IPS-NIHi11 (cell line): Measurements from ENCODE around the gene CCDC201.
"Not testable (repeated sequence)": the region's sequence is repeated elsewhere in the genome, so short reads cannot be mapped to it uniquely, and the experiment has no call there.

Source experiments
- DNase-seq: peaks from one replicate; pipeline ENCODE4 v3.0.0; 2012; ENCODE audit warnings: mixed read lengths, low spot score

The CCDC201 gene

DNA sequence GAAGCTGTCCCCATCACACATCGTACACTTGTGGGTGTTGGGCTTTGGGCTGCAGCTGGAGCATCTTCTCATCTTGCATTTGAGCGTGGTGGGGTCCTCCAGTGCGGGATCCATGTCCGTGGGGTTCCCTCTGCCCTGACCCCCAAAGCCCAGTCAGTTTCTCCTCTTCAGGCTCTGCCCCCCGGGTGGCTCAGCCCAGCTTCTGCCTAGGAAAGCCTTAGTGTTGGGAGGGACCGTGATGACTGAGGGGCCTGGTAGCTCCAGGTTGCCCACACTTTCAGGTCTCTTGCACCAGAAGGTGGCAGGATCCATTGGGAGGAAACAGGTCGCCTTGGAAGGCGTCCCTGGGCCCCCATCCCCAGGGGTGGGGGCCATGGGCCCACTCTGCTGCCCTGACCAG lies 55.9 kb downstream of the CCDC201 start:
- DNase-seq = not testable (repeated sequence)

DNA sequence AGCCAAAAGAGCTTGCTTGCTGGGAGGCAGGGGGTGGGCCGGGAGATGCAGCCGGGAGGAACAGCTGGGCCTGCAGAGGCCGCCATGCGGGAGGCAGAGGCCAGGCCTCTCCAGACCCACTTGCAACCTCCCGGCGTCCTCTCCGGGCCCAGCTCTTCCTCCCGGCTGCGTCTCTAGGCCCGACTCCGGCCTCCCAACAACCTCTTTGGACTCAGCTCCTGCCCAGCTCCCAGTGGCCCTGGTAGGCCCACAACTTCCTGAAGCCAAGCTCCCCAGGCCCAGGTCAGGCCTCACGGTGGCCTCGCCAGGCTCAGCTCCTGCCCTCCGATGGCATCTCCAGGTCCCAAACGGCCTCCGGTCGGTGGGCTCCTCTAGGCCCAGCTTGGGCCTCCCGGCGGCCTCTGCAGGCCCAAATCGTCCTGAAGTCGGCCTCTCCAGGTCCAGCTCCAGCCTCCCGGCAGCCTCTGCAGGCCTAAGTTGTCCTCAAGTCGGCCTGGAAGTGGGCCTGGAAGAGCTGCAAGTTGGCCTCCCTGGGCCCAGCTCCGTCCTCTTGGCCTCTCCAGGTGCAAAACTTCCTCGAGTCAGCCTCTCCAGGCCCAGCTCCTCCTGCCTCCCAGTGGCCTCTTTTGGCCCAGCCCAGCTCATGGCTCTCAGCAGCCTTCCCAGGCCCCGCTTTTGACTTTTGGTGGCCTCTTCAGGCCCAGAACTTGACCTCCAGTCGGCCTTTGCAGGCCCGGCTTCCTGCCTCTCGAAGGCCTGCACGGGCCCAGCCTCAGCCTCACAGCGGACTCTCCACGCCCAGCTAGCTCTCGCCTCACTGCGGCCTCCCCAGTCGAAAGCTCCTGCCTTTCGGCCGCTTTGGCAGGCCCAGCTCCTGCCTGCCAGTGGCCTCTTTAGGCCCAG lies 58.4 kb downstream of the CCDC201 start:
- DNase-seq = not testable (repeated sequence)

DNA sequence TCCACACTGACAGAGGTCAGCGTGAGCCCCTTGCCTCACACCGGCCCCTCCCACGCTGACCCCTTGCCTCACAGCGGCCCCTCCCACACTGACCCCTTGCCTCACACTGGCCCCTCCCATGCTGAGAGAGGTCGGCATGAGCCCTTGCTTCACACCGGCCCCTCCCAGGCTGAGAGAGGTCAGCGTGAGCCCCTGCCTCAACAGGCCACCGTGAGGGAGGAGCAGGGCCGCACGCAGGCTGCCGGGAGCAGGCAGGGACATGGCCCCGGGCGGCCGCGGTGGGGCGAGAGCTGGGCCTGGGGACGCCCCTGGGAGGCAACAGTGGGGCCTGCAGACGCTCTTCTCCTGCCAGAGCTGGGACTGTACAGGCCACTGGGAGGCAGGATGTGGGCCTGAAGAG lies 59.1 kb downstream of the CCDC201 start:
- not testable (repeated sequence) for DNase-seq

DNA sequence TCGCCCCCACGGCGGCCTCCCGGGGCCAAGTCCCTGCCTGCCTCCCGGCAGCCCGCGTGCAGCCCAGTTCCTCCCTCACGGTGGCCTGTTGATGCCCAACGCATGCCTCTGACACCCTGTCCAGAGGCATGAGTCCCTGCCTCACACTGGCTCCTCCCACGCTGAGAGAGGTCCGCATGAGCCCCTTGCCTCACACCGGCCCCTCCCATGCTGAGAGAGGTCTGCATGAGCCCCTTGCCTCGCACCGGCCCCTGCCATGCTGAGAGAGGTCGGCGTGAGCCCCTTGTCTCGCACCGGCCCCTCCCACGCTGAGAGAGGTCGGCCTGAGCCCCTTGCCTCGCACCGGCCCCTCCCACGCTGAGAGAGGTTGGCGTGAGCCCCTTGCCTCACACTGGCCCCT lies 59.9 kb downstream of the CCDC201 start:
- no peak for DNase-seq

DNA sequence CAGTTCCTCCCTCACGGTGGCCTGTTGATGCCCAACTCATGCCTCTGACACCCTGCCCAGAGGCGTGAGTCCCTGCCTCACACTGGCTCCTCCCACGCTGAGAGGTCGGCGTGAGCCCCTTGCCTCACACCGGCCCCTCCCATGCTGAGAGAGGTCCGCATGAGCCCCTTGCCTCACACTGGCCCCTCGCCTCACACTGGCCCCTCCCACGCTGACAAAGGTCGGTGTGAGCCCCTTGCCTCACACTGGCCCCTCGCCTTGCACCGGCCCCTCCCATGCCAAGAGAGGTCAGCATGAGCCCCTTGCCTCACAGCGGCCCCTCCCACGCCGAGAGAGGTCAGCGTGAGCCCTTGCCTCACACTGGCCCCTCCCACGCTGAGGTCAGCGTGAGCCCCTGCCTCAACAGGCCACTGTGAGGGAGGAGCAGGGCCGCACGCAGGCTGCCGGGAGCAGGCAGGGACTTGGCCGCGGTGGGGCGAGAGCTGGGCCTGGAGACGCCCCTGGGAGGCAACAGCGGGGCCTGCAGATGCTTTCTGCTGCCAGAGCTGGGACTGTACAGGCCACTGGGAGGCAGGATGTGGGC lies 61.1 kb downstream of the CCDC201 start:
- DNase-seq = not testable (repeated sequence)

DNA sequence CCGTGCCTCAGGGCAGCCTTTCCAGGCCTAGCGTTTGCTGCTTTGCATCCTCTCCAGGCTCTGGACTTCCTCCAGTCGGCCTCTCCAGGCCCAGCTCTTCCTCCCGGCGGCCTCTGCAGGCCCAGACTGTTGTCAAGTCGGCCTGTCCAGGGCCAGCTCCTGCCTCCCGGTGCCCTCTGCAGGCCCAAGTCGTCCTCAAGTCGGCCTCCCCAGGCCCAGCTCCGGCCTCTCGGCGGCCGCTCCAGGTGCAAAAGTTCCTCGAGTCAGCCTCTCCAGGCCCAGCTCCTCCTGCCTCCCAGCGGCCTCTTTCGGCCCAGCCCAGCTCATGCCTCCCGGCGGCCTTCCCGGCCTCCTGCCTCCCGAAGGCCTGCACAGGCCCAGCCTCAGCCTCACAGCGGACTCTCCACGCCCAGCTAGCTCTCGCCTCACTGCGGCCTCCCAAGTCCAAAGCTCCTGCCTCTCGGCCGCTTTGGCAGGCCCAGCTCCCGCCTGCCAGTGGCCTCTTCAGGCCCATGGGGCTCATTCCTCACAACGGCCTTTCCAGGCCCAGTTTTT lies 62.4 kb downstream of the CCDC201 start:
- DNase-seq = not testable (repeated sequence)
